ENCODE results near the gene ITM2B.
"Not testable (repeated sequence)": the region's sequence is repeated elsewhere in the genome, so short reads cannot be mapped to it uniquely, and the experiment has no call there.

ITM2B gene

GRCh38 chr13:48233046-48233888 lies at the start of gene ITM2B:
Gene ITM2B (plus strand): TSS chr13:48233206. CDS start chr13:48233361, 155 bp downstream.
- peak; percentile 55 for DNase-seq

GRCh38 chr13:48184260-48184659 lies 48.7 kb upstream of the ITM2B start:
- DNase-seq: no peak

GRCh38 chr13:48185018-48185417 lies 48.0 kb upstream of the ITM2B start:
- DNase-seq: no peak

- DNase-seq: no peak
Observed at GRCh38 chr13:48186722-48187121, 46.3 kb upstream of the ITM2B start.

GRCh38 chr13:48188131-48188530 lies 44.9 kb upstream of the ITM2B start:
- no peak for DNase-seq

- DNase-seq: no peak
Observed at GRCh38 chr13:48188601-48189000, 44.4 kb upstream of the ITM2B start.

GRCh38 chr13:48189171-48189570 lies 43.8 kb upstream of the ITM2B start:
- no peak for DNase-seq

- DNase-seq: no peak
Observed at GRCh38 chr13:48192411-48192935, 40.5 kb upstream of the ITM2B start.

- DNase-seq: no peak
Observed at GRCh38 chr13:48194379-48194754, 38.6 kb upstream of the ITM2B start.

- no peak for DNase-seq
Observed at GRCh38 chr13:48199404-48199946, 33.5 kb upstream of the ITM2B start.

- no peak for DNase-seq
Observed at GRCh38 chr13:48201044-48201443, 32.0 kb upstream of the ITM2B start.

- DNase-seq: not testable (repeated sequence)
Observed at GRCh38 chr13:48207207-48207606, 25.8 kb upstream of the ITM2B start.

- DNase-seq: no peak
Observed at GRCh38 chr13:48210178-48210577, 22.8 kb upstream of the ITM2B start.

- DNase-seq: peak; percentile 22
Observed at GRCh38 chr13:48214519-48215121, 18.4 kb upstream of the ITM2B start.

- DNase-seq: not testable (repeated sequence)
Observed at GRCh38 chr13:48215511-48216203, 17.3 kb upstream of the ITM2B start.

GRCh38 chr13:48216204-48216711 lies 16.7 kb upstream of the ITM2B start:
- no peak for DNase-seq

- DNase-seq: peak; percentile 35
Observed at GRCh38 chr13:48220592-48220980, 12.4 kb upstream of the ITM2B start.

GRCh38 chr13:48220981-48221685 lies 11.9 kb upstream of the ITM2B start:
- DNase-seq: no peak

GRCh38 chr13:48221686-48222187 lies 11.3 kb upstream of the ITM2B start:
- DNase-seq: no peak

- DNase-seq: no peak
Observed at GRCh38 chr13:48222358-48223301, 10.4 kb upstream of the ITM2B start.

GRCh38 chr13:48224701-48225100 lies 8.3 kb upstream of the ITM2B start:
- DNase-seq: no peak

Data from stimulated activated CD4-positive, alpha-beta T cell treated with anti-CD3 and anti-CD28 coated beads, Interleukin-4, amount 100 ng/mL, for 24 hours (primary cell).